GM21381 (cell line): Measurements from ENCODE around the gene TEX51.

Experiments used
- ATAC-seq: cut with Tn5 transposase; IDR thresholded peaks from one replicate; pipeline ENCODE4 v1.9.1; 2021; ENCODE audit warnings: mild to moderate bottlenecking, moderate library complexity; ENCODE audit not compliant: unreplicated experiment

Gene TEX51

DNA sequence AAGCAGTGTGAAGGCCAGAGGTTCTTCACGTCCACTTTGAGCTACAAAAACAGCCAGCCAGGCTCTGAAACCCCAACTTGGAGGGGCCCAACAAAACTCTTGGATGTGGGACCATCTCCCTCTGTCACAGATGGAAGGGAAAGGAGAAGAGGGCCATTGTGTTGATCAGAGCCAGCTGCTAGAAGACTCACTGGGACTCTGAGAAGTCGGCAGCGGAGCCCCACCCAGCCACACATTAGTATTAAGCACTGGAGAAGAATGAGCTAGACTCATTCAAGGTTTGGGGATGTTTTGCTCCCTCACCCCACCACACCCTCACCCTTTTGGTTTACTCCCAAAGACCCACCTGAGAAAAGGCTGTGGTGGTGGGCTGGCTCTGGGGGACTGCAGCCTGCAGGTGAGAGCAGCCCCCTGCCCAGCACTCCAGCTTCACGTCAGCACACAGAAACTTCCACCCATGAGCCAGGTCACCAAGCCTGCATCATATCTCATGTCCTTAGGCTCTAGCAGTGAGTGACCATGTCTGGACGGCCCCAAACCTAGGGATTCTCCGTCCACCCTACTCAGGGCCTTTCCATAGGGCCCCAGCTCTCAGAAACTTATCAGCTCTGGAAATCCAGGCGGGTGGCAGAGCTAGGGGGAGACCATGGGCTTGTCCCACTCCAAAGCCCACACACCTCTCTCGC lies 12.6 kb downstream of the TEX51 start:
- no peak for ATAC-seq

GRCh38 chr2:126912201-126912600 lies 13.5 kb downstream of the TEX51 start:
- no peak for ATAC-seq

GRCh38 chr2:126913329-126913728 lies 14.6 kb downstream of the TEX51 start:
- ATAC-seq, result no peak

GRCh38 chr2:126913881-126914615 lies 15.4 kb downstream of the TEX51 start:
- ATAC-seq, result no peak

GRCh38 chr2:126914811-126915500 lies 16.3 kb downstream of the TEX51 start:
- ATAC-seq, result no peak

DNA sequence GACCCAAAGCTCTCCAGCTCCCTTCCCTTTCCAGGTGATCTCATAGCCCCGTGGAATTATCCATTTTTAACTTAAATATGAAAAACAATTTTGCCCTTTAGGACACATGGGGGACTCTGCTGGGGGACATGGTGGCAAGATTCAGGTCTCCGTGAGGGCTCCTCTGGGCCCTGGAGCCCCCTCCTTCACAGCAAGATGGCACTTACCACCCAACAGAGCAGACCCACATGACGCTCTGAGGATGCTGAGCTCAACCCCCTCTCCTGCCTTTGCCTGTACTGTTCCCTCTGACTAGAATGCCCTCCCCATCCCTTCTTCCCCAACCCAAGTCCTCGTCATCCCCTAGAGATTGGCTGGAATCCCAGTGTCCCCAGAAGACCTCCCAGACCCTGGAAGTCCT lies 17.2 kb downstream of the TEX51 start:
- ATAC-seq, result no peak

- no peak for ATAC-seq
Observed at GRCh38 chr2:126916744-126917143, 18.1 kb downstream of the TEX51 start.

DNA sequence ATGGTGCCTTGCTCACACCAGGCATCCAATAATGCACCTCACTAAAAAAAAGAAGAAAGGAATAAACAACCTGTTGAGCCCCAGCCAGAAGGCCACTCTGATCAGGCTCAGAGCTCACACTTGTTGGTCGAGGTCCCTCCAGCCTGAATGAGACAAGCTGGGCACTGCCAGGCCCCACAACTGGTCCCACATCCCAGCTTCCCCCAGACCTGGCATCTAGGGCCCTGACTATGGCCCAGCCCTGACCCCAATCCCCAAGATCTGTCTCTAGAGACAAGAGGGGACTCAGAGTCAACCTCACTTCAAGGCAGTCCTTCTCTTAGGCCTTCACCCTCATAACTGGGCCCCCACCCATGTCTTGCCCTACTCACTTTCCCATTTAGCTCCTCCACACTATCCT lies 22.4 kb downstream of the TEX51 start:
- no peak for ATAC-seq

GRCh38 chr2:126930970-126931590 lies 32.4 kb downstream of the TEX51 start:
- no peak for ATAC-seq

DNA sequence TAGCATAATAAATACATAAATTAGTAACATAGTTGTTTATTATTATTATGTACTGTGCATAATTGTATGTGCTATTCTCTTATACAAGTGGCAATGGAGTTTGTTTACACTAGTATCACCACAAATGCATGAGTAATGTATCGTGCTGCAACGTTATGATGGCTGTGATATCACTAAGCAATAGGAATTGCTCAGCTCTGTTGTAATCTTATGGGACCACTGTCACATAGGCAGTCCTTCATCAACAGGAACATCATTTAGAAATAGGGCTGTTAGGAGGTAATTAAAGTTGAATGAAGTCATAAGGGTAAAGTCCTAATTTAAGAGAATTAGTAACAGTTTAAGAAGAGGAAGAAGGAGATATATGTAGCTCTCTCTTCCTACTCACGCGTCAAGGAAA lies 33.8 kb downstream of the TEX51 start:
- no peak for ATAC-seq

GRCh38 chr2:126932966-126933710 lies 34.4 kb downstream of the TEX51 start:
- ATAC-seq, result no peak

DNA sequence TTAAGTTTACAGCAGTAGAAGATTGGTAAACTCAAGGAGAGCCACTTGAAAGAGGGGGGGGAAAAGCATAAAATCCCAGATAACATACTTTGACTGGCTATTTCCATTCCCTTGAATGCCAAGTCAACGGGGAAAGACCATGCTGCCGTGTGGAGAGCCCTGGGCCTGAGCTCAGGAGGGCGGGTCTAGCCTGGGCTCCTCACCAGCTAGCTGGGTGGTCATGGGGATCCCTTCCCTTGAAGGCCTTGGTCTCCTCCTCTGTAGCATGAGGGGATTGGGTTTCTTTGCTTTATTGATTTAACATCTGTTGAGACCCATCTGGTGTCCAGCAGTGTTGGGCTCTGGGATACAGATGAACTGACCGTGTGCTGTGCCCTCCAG lies 35.0 kb downstream of the TEX51 start:
- no peak for ATAC-seq

DNA sequence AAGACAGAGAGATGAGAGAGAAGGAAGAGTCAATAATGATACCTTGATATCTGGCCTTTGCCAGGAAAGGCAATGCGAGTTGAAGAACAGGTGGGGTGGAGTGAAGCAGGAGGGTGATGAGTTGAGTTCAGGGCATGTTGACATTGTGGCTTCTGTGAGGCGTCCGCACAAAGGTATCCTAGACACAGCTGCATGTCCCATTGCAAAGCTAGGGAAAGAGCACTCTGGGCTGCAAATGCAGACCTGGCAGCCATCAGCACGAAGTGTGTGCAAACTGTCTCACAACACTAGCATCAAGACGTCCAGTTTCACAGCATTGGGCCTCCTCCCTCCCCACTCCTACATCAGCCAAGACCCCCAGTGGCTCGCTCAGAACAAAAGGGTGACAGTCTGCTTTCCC lies 36.1 kb downstream of the TEX51 start:
- ATAC-seq, result no peak

GRCh38 chr2:126935774-126936173 lies 37.1 kb downstream of the TEX51 start:
- ATAC-seq, result no peak

- no peak for ATAC-seq
Observed at GRCh38 chr2:126936219-126936723, 37.6 kb downstream of the TEX51 start.

DNA sequence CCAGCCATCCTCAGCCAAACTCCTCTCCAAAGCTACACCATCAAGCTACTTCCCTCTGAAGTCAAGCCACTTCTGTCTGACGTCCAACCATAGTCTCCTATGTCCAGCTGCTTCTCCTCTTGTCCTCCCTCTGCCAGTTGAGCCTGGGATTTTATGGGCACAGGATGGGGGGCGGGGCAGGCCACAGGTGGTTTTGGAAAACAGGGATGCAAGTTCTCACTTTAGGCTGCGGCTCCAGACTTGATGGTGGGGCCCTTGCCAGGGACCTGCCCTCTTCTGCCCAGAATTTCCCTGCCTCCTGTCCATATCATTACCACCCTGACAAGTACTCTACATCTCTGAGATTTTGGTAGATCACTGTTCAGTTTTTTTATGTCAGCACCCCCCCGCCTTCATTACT lies 41.6 kb downstream of the TEX51 start:
- ATAC-seq, result no peak

DNA sequence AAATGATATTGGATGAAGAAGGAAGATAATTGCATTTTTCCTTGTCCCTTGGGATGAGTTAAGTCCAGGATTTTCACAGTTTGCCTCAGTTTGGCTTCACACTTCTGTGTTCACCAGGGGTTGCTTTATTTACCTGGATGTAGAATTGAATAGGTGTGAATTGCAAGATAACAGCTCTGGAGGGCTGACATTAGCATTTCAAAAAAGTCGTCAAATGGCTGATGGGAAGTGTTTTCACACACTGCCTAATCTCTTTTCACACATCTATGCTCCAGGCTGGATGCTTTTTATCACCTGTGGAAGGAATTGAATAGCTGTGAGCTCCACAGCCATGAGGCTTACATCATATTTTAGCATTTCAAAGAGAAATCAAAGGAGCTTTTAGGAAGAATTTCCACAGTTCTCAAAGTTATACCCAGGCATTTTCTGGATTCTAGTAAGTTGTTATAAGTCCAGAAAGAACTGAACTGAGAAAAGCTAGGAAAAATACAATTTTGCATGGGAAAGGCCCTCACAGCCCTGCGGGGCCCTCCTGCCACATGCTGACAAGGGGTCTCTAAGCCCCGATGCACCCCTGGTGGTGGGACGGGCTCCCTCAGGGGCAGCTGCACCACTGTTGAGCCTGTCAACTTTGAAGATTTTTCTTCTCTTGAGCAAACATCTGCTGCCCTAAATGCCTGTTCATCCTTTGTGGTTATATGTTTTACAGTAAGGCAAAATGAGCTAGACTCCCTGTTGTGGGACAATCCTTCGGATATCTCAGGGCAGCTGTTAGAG lies 43.9 kb downstream of the TEX51 start:
- ATAC-seq, result no peak

GRCh38 chr2:126943612-126944348 lies 45.1 kb downstream of the TEX51 start:
- no peak for ATAC-seq

DNA sequence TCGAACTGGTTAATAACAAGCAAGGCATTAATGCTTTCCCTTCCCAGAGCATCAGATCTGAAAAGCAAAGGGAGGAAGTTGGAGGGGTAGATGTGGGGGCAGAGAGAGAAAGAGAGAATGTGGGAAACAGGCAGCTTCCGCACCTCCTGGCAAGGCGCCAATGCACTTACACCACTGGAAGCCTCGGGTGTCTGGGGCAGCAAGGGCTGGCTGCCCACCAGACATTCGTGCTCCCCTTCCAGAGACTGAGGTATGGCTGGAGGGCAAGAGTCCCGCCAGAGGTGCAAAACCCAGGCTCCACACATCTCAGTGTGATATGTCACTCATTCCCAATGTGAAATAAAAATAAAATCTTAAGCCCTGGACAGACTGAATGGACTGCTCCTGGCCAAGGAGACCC lies 46.4 kb downstream of the TEX51 start:
- ATAC-seq, result no peak
